Right lobe of liver (tissue), 4 donors: ENCODE data around the gene VANGL1.

ENCODE experiments used
- CTCF ChIP-seq, 4 donors: fragments of 200-600 bp in 3 of 4; fragments of 450-650 bp in 1 of 4; IDR thresholded peaks; one replicate each; pipeline versions ENCODE4 v1.5.1 to v1.8.0; 2016 to 2022; ENCODE audit warnings: antibody characterized with exemption in 4 of 4, mild to moderate bottlenecking in 2 of 4
- POLR2A ChIP-seq: fragments of 450-650 bp; IDR thresholded peaks from one replicate; pipeline ENCODE4 v1.6.1; 2017; ENCODE audit warnings: antibody characterized with exemption, mild to moderate bottlenecking
- donor health status: DM: no; HTN: no; CAD: no.
- donor health status: DM: no; HTN: no; CAD: no.
- donor health status: DM: no; HTN: yes; CAD: no.

DNA sequence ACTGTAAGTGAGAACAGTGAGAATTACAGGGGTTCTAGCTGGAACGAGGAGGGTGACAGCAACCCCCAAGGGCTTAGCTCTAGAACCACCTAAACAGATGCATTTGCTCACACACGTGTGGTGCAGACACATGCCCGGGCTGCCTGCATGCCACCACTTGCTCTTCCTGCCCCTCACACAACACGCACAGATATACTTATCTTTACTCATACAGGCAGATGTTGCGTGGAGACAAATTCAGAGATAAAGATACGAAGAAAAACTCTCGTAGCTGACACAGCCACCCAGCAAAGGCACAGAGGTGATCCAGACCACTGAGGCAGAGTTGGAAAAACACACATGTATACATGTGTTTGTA lies 13.5 kb downstream of the VANGL1 start:
- no peak for TF ChIP-seq POLR2A
- no peak for TF ChIP-seq CTCF (IDR thresholded peaks at IDR 0.05)
